Thyroid gland (tissue), 4 donors: ENCODE data around the gene TCP11. TPM values are rescaled to one million over a fixed set of nuclear protein-coding genes. Genes with fewer than 3 reads are reported as not detected.
"Not testable (repeated sequence)": the region's sequence is repeated elsewhere in the genome, so short reads cannot be mapped to it uniquely, and the experiment has no call there.

Experiments used
- DNase-seq, 2 donors: peaks; one replicate each; pipeline ENCODE4 v3.0.0-alpha.2; 2019
- H3K27ac ChIP-seq, 3 donors: fragments of 200-600 bp; sonication (generic); 1 replicate in 2 of 3; 2 replicates in 1 of 3; pipeline ENCODE4 v1.5.1; 2016 to 2019; ENCODE audit warnings: mild to moderate bottlenecking in 1 of 3, moderate library complexity in 1 of 3
- H3K27me3 ChIP-seq: fragments of 200-600 bp; sonication (generic); one replicate; pipeline ENCODE4 v1.5.1; 2019
- H3K36me3 ChIP-seq, 2 donors: fragments of 200-600 bp; sonication (generic); one replicate each; pipeline ENCODE4 v1.5.1; 2016 to 2019
- H3K4me1 ChIP-seq, 2 donors: fragments of 200-600 bp; sonication (generic); one replicate each; pipeline ENCODE4 v1.5.1; 2017 to 2019
- H3K4me3 ChIP-seq, 3 donors: fragments of 200-600 bp; sonication (generic); replicated peaks in 1 of 3; 1 replicate in 2 of 3; 2 replicates in 1 of 3; pipeline ENCODE4 v1.5.1; 2016; ENCODE audit warnings: mild to moderate bottlenecking in 1 of 3
- H3K9me3 ChIP-seq: fragments of 200-600 bp; sonication (generic); one replicate; pipeline ENCODE4 v1.5.1; 2017
- POLR2A ChIP-seq, 2 donors: fragments of 450-650 bp; IDR thresholded peaks; one replicate each; pipeline ENCODE4 v1.6.1; 2017; ENCODE audit warnings: antibody characterized with exemption in 2 of 2, mild to moderate bottlenecking in 2 of 2, moderate library complexity in 1 of 2
- WGBS, 2 donors: methylation state at CpG; one replicate each; pipeline ENCODE4 v1.1.5; 2017; 5-methylcytosine and 5-hydroxymethylcytosine counted together
- intact Hi-C: fragments of 100-400 bp; cut with DNase I; formaldehyde crosslinking; loops from one replicate; pipeline ENCODE4 v1.15.1; 2023
- total RNA-seq, 4 donors: library from RNA; depleted of rRNA; stranded (reverse); fragments of >200 nt; gene quantifications; one replicate each; pipeline ENCODE4 v1.2.3, GENCODE V29; 2016
- TF ChIP-seq, protein P1 (sequence below), 6 experiments: fragments of 200-600 bp in 3 of 6; fragments of 450-650 bp in 3 of 6; sonication (generic) in 3 of 6; IDR thresholded peaks; one replicate each; pipeline ENCODE4 v1.5.1; 2016 to 2019; ENCODE audit warnings: antibody characterized with exemption in 6 of 6, mild to moderate bottlenecking in 2 of 6, inconsistent platforms in 1 of 6, moderate library complexity in 1 of 6

The TCP11 gene
- total RNA-seq, 4 donors from 2014 or later = 1.0 to 2.8 TPM; not detected in 2

- intact Hi-C loops = no loop called here
- H3K4me3 ChIP-seq = no peak overlapping the region
- H3K9me3 ChIP-seq = no peaks in the 10 kb centered on the region
- no peaks in the 10 kb centered on the region for H3K27me3 ChIP-seq
- TF ChIP-seq, protein P1, sequence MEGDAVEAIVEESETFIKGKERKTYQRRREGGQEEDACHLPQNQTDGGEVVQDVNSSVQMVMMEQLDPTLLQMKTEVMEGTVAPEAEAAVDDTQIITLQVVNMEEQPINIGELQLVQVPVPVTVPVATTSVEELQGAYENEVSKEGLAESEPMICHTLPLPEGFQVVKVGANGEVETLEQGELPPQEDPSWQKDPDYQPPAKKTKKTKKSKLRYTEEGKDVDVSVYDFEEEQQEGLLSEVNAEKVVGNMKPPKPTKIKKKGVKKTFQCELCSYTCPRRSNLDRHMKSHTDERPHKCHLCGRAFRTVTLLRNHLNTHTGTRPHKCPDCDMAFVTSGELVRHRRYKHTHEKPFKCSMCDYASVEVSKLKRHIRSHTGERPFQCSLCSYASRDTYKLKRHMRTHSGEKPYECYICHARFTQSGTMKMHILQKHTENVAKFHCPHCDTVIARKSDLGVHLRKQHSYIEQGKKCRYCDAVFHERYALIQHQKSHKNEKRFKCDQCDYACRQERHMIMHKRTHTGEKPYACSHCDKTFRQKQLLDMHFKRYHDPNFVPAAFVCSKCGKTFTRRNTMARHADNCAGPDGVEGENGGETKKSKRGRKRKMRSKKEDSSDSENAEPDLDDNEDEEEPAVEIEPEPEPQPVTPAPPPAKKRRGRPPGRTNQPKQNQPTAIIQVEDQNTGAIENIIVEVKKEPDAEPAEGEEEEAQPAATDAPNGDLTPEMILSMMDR (IDR thresholded peaks at IDR 0.05) = no peak
- TF ChIP-seq POLR2A (IDR thresholded peaks at IDR 0.05) = no peak
- DNase-seq = no peak
- H3K27ac ChIP-seq = no peak overlapping the region
- H3K4me1 ChIP-seq = no peaks in the 10 kb centered on the region
- whole genome bisulfite sequencing, 2 donors = 76 to 93% methylated on average over 2 of the region's 2 CpGs
- H3K36me3 ChIP-seq = no peaks in the 10 kb centered on the region
Measured at GRCh38 chr6:35120746-35121145, 20.4 kb downstream of the TCP11 start.

- Histone ChIP-seq H3K36me3 (no peaks in the 10 kb centered on the region), H3K27me3 (no peaks in the 10 kb centered on the region), H3K4me3 (no peak overlapping the region), H3K27ac (no peak overlapping the region), H3K9me3 (no peaks in the 10 kb centered on the region), H3K4me1 (no peaks in the 10 kb centered on the region)
- TF ChIP-seq, protein P1 (IDR thresholded peaks at IDR 0.05) = no peak
- no peak for TF ChIP-seq POLR2A (IDR thresholded peaks at IDR 0.05)
- WGBS, 2 donors = 95 to 98% methylated on average over 2 of the region's 2 CpGs
- intact Hi-C loops = no loop called here
- no peak for DNase-seq
Measured at GRCh38 chr6:35108309-35108885, 32.7 kb downstream of the TCP11 start.

GRCh38 chr6:35107761-35108160 lies 33.4 kb downstream of the TCP11 start:
- H3K4me3 ChIP-seq, H3K36me3 ChIP-seq, intact Hi-C loops, H3K27me3 ChIP-seq, H3K4me1 ChIP-seq, H3K27ac ChIP-seq, H3K9me3 ChIP-seq, DNase-seq: not testable (repeated sequence)
- 80 to 91% methylated on average over 4 to 5 of the region's 5 CpGs for WGBS, 2 donors

- H3K27ac ChIP-seq, H3K4me3 ChIP-seq, H3K9me3 ChIP-seq, H3K4me1 ChIP-seq, H3K36me3 ChIP-seq, DNase-seq, H3K27me3 ChIP-seq, intact Hi-C loops: not testable (repeated sequence)
- 51 to 72% methylated on average over 8 of the region's 8 CpGs for WGBS, 2 donors
Measured at GRCh38 chr6:35107208-35107607, 33.9 kb downstream of the TCP11 start.

DNA sequence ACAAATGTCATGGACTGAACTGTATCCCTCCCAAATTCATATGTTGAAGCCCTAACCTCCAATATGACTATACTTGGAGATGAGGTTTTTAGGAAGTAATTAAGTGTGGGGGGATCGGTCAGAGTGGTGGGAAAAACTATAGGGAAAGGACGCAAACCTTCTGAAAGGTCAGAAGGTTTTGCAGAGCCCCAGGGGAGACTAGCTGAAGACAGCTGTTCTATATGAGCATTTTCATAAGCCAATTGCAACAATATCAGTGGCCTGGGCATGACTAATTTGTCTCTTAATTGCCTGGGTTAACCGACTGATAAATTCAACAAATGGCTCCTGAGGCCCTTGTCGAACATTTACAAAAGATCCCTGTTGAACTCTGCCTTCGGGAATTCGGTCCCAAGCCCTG lies 35.1 kb downstream of the TCP11 start:
- H3K36me3 ChIP-seq, H3K27ac ChIP-seq, H3K27me3 ChIP-seq, H3K4me1 ChIP-seq, H3K9me3 ChIP-seq, DNase-seq, H3K4me3 ChIP-seq, intact Hi-C loops: not testable (repeated sequence)
- WGBS, 2 donors = 82 to 92% methylated on average over 6 of the region's 6 CpGs

DNA sequence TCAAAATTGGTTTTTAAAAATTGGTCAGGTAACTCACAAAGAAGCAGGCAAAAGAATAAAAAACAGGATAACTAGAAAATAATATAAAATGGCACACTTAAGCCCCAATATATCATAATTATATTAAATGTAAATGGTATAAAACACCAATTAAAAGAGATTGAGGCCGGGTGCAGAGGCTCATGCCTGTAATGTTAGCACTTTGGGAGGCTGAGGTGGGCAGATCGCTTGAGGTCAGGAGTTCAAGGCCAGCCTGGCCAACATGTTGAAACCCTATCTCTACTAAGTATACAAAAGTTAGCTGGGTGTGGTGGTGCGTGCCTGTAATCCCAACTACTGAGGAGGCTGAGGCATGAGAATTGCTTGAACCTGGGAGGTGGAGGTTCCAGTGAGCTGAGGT lies 36.1 kb downstream of the TCP11 start:
- no peak overlapping the region for H3K4me3 ChIP-seq
- H3K4me1 ChIP-seq = no peaks in the 10 kb centered on the region
- no peaks in the 10 kb centered on the region for H3K9me3 ChIP-seq
- H3K36me3 ChIP-seq = no peaks in the 10 kb centered on the region
- 93 to 95% methylated on average over 3 of the region's 3 CpGs for whole genome bisulfite sequencing, 2 donors
- no peaks in the 10 kb centered on the region for H3K27me3 ChIP-seq
- DNase-seq = no peak
- no peak overlapping the region for H3K27ac ChIP-seq
- intact Hi-C loops = no loop called here
- TF ChIP-seq, protein P1 (IDR thresholded peaks at IDR 0.05) = no peak
- no peak for TF ChIP-seq POLR2A (IDR thresholded peaks at IDR 0.05)

- WGBS, 2 donors = 95 to 96% methylated on average over 5 of the region's 5 CpGs
- intact Hi-C loops = no loop called here
- Histone ChIP-seq H3K36me3 (no peaks in the 10 kb centered on the region), H3K4me1 (peaks cover 8 to 14% of the 10 kb centered on the region in 2 donors), H3K27me3 (no peaks in the 10 kb centered on the region), H3K4me3 (no peak overlapping the region), H3K9me3 (no peaks in the 10 kb centered on the region), H3K27ac (no peak overlapping the region)
- no peak for TF ChIP-seq POLR2A (IDR thresholded peaks at IDR 0.05)
- TF ChIP-seq, protein P1 (IDR thresholded peaks at IDR 0.05) = no peak
- DNase-seq = no peak
Measured at GRCh38 chr6:35099116-35099515, 42.0 kb downstream of the TCP11 start.
